Ishikawa (cell line): ENCODE results near the gene PEAK1.

Experiments
- CEBPB ChIP-seq: IDR thresholded peaks from 2 replicates; pipeline ENCODE4 v1.6.1; 2012
- CREB1 ChIP-seq: IDR thresholded peaks from 2 replicates; pipeline ENCODE4 v1.6.1; 2012; ENCODE audit warnings: low read depth
- EGR1 ChIP-seq: IDR thresholded peaks from 2 replicates; pipeline ENCODE4 v1.6.1; 2012
- EP300 ChIP-seq: IDR thresholded peaks from 2 replicates; pipeline ENCODE4 v1.6.1; 2012; ENCODE audit warnings: borderline replicate concordance
- FOXM1 ChIP-seq: IDR thresholded peaks from 2 replicates; pipeline ENCODE4 v1.6.1; 2012; ENCODE audit warnings: low read depth, borderline replicate concordance
- MAX ChIP-seq: IDR thresholded peaks from 2 replicates; pipeline ENCODE4 v1.6.1; 2012
- NFIC ChIP-seq: IDR thresholded peaks from 2 replicates; pipeline ENCODE4 v1.6.1; 2012
- RAD21 ChIP-seq: IDR thresholded peaks from 2 replicates; pipeline ENCODE4 v1.6.1; 2012; ENCODE audit warnings: low read depth
- REST ChIP-seq: IDR thresholded peaks from 2 replicates; pipeline ENCODE4 v1.6.1; 2012; ENCODE audit warnings: low read depth, mild to moderate bottlenecking
- TAF1 ChIP-seq: IDR thresholded peaks from 2 replicates; pipeline ENCODE4 v1.6.1; 2012; ENCODE audit warnings: low read depth, mild to moderate bottlenecking
- TCF12 ChIP-seq: IDR thresholded peaks from 2 replicates; pipeline ENCODE4 v1.6.1; 2012; ENCODE audit warnings: low read depth
- TEAD4 ChIP-seq: IDR thresholded peaks from 2 replicates; pipeline ENCODE4 v1.6.1; 2012
- USF1 ChIP-seq: IDR thresholded peaks from 2 replicates; pipeline ENCODE4 v1.6.1; 2012
- YY1 ChIP-seq: IDR thresholded peaks from 2 replicates; pipeline ENCODE4 v1.6.1; 2012; ENCODE audit warnings: low read depth
- ZBTB7A ChIP-seq: IDR thresholded peaks from 2 replicates; pipeline ENCODE4 v1.6.1; 2012; ENCODE audit warnings: low read depth

The PEAK1 gene

GRCh38 chr15:77071305-77072223, 348.3 kb downstream of the PEAK1 start:
- TF ChIP-seq YY1 = no peak
- TF ChIP-seq RAD21 = no peak
- TF ChIP-seq NFIC = no peak
- TF ChIP-seq TEAD4 = no peak
- TF ChIP-seq ZBTB7A = no peak
- no peak for TF ChIP-seq TCF12
- no peak for TF ChIP-seq MAX
- no peak for TF ChIP-seq FOXM1
- no peak for TF ChIP-seq USF1
- TF ChIP-seq EP300 = no peak
- TF ChIP-seq CREB1 = no peak
- TF ChIP-seq REST = no peak

GRCh38 chr15:77070495-77071304, 349.2 kb downstream of the PEAK1 start, which contains the start of gene TSPAN3:
TSPAN3 (minus strand) TSS chr15:77071109; CDS start chr15:77070954, 155 bp downstream.
- TF ChIP-seq CREB1 (no peak), YY1 (peak; percentile 80), TAF1 (peak; percentile 75; the same call in 1 of the 2 replicates), TEAD4 (no peak), CEBPB (no peak), TCF12 (peak; percentile 53; the same call in 1 of the 2 replicates), USF1 (0 out of 2 replicates have a peak, but pooled peaks have one; percentile 10), FOXM1 (no peak), EP300 (no peak), EGR1 (peak; percentile 72), NFIC (peak; percentile 95), ZBTB7A (peak; percentile 54; the same call in 1 of the 2 replicates), MAX (peak; percentile 68)

GRCh38 chr15:77070180-77070494, 349.8 kb downstream of the PEAK1 start:
- TF ChIP-seq USF1 = no peak
- 0 out of 2 replicates have a peak, but pooled peaks have one; percentile 19 for TF ChIP-seq TAF1

GRCh38 chr15:77069521-77070121, 350.3 kb downstream of the PEAK1 start:
- TF ChIP-seq ZBTB7A = no peak
- TF ChIP-seq USF1 = no peak
- no peak for TF ChIP-seq RAD21
- TF ChIP-seq TCF12 = no peak
- no peak for TF ChIP-seq CREB1
- no peak for TF ChIP-seq TEAD4
- no peak for TF ChIP-seq FOXM1
- no peak for TF ChIP-seq CEBPB

- TF ChIP-seq CEBPB = no peak
- TF ChIP-seq EGR1 = no peak
- no peak for TF ChIP-seq NFIC
- TF ChIP-seq RAD21 = no peak
- no peak for TF ChIP-seq CREB1
Measured at GRCh38 chr15:77068633-77069032, 351.3 kb downstream of the PEAK1 start.

GRCh38 chr15:77067691-77068367, 352.1 kb downstream of the PEAK1 start:
- TF ChIP-seq EGR1 = no peak
